ENCODE data around the gene LRRC63. TPM values are rescaled to one million over a fixed set of nuclear protein-coding genes. Genes with fewer than 3 reads are reported as not detected.
"Not testable (repeated sequence)": the region's sequence is repeated elsewhere in the genome, so short reads cannot be mapped to it uniquely, and the experiment has no call there.

LRRC63 gene
- total and polyA plus RNA-seq, 2 donors, result 0.46 to 1.2 TPM

- no peaks in the 10 kb centered on the region for H3K4me1 ChIP-seq (ENCODE audit: control insufficient read depth in 2 of 2, insufficient read depth in 2 of 2, low read length in 2 of 2)
- no peak for DNase-seq (ENCODE audit: low read depth in 6 of 9, low spot score in 9 of 9)
- no peaks in the 10 kb centered on the region for H3K27me3 ChIP-seq (ENCODE audit: control insufficient read depth in 2 of 2, insufficient read depth in 1 of 2, low read length in 1 of 2)
- no peak overlapping the region for H3K27ac ChIP-seq (ENCODE audit: low read depth in 1 of 2, low read length in 1 of 2)
- WGBS, result 99% methylated on average over 2 of the region's 2 CpGs
- no peaks in the 10 kb centered on the region for H3K36me3 ChIP-seq (ENCODE audit: control insufficient read depth in 2 of 2, insufficient read depth in 2 of 2, low read length in 1 of 2)
- no peaks in the 10 kb centered on the region for H3K9me3 ChIP-seq (ENCODE audit: control insufficient read depth in 2 of 2, insufficient read depth in 1 of 2, low read length in 1 of 2)
- H3K4me3 ChIP-seq (ENCODE audit: low read length in 2 of 2), result no peak overlapping the region
Measured at GRCh38 chr13:46267166-46267565, 55.4 kb downstream of the LRRC63 start.

GRCh38 chr13:46270416-46270815, 58.7 kb downstream of the LRRC63 start:
- H3K27ac ChIP-seq (ENCODE audit: low read depth in 1 of 2, low read length in 1 of 2), result no peak overlapping the region
- 95% methylated on average over 6 of the region's 6 CpGs for WGBS
- no peak for DNase-seq (ENCODE audit: low read depth in 6 of 9, low spot score in 9 of 9)
- H3K4me3 ChIP-seq (ENCODE audit: low read length in 2 of 2), result no peak overlapping the region
- H3K4me1 ChIP-seq (ENCODE audit: control insufficient read depth in 2 of 2, insufficient read depth in 2 of 2, low read length in 2 of 2), result no peaks in the 10 kb centered on the region
- H3K36me3 ChIP-seq (ENCODE audit: control insufficient read depth in 2 of 2, insufficient read depth in 2 of 2, low read length in 1 of 2), result no peaks in the 10 kb centered on the region
- H3K27me3 ChIP-seq (ENCODE audit: control insufficient read depth in 2 of 2, insufficient read depth in 1 of 2, low read length in 1 of 2), result no peaks in the 10 kb centered on the region
- H3K9me3 ChIP-seq (ENCODE audit: control insufficient read depth in 2 of 2, insufficient read depth in 1 of 2, low read length in 1 of 2), result no peaks in the 10 kb centered on the region

GRCh38 chr13:46274094-46274698, 62.5 kb downstream of the LRRC63 start:
- Histone ChIP-seq H3K36me3 (ENCODE audit: control insufficient read depth in 2 of 2, insufficient read depth in 2 of 2, low read length in 1 of 2) (no peaks in the 10 kb centered on the region), H3K4me1 (ENCODE audit: control insufficient read depth in 2 of 2, insufficient read depth in 2 of 2, low read length in 2 of 2) (peaks cover 5% of the 10 kb centered on the region in 2 donors), H3K4me3 (ENCODE audit: low read length in 2 of 2) (no peak overlapping the region), H3K27me3 (ENCODE audit: control insufficient read depth in 2 of 2, insufficient read depth in 1 of 2, low read length in 1 of 2) (no peaks in the 10 kb centered on the region), H3K27ac (ENCODE audit: low read depth in 1 of 2, low read length in 1 of 2) (no peak overlapping the region), H3K9me3 (ENCODE audit: control insufficient read depth in 2 of 2, insufficient read depth in 1 of 2, low read length in 1 of 2) (no peaks in the 10 kb centered on the region)
- no peak for DNase-seq (ENCODE audit: low read depth in 6 of 9, low spot score in 9 of 9)
- WGBS, result 98% methylated on average over 3 of the region's 3 CpGs

DNA sequence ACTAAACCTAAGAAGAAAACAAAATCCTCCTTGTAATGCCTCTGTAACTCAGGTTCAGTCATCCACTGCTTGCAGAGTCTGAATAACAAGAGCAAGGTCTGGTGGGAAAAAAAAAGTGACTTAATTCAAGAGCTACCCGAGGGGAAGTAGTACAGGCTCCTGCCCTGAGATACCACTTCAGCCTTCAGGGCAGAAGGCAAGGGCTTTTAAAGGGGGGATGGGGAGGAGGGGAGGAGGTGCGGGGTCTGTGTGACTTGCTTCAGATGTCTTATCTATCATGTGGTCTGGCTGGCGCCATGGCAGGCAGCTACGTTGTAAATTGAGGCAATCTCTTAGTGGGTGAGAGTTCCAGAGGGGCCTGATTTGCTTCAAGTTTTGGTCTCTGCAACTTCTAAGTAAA, 66.7 kb downstream of the LRRC63 start:
- Histone ChIP-seq H3K4me3 (ENCODE audit: low read length in 2 of 2) (no peak overlapping the region), H3K4me1 (ENCODE audit: control insufficient read depth in 2 of 2, insufficient read depth in 2 of 2, low read length in 2 of 2) (peaks cover 5% of the 10 kb centered on the region in 2 donors), H3K9me3 (ENCODE audit: control insufficient read depth in 2 of 2, insufficient read depth in 1 of 2, low read length in 1 of 2) (no peaks in the 10 kb centered on the region), H3K36me3 (ENCODE audit: control insufficient read depth in 2 of 2, insufficient read depth in 2 of 2, low read length in 1 of 2) (no peaks in the 10 kb centered on the region), H3K27ac (ENCODE audit: low read depth in 1 of 2, low read length in 1 of 2) (peak overlapping the region in 1 of 2 donors; percentile 48), H3K27me3 (ENCODE audit: control insufficient read depth in 2 of 2, insufficient read depth in 1 of 2, low read length in 1 of 2) (no peaks in the 10 kb centered on the region)
- WGBS, result 13% methylated on average over 4 of the region's 4 CpGs
- peak in 3 of 9 donors; percentile 28 to 72 (median 48) for DNase-seq (ENCODE audit: low read depth in 6 of 9, low spot score in 9 of 9)

DNA sequence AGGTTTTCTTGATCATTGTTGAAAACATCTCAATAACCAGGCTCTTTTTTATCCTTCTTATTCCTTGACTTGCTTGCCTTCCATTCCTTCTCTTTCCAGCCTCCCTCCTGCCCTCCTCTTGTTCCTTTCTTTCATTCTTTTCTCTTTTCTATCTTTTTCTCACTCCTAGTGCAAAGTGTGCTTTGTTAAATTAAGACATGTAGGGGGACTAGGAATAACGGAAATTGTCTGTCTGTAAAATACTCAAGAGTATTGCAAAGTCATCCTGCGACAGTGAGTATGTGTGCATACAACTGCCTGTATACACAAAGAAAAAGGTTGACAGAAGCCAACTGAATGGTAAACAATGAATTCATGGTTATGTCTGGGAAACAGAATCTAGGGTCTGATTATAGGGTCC, 70.1 kb downstream of the LRRC63 start:
- Histone ChIP-seq H3K4me3 (ENCODE audit: low read length in 2 of 2) (no peak overlapping the region), H3K27ac (ENCODE audit: low read depth in 1 of 2, low read length in 1 of 2) (no peak overlapping the region), H3K9me3 (ENCODE audit: control insufficient read depth in 2 of 2, insufficient read depth in 1 of 2, low read length in 1 of 2) (no peaks in the 10 kb centered on the region), H3K27me3 (ENCODE audit: control insufficient read depth in 2 of 2, insufficient read depth in 1 of 2, low read length in 1 of 2) (no peaks in the 10 kb centered on the region), H3K4me1 (ENCODE audit: control insufficient read depth in 2 of 2, insufficient read depth in 2 of 2, low read length in 2 of 2) (peaks cover 5% of the 10 kb centered on the region in 2 donors), H3K36me3 (ENCODE audit: control insufficient read depth in 2 of 2, insufficient read depth in 2 of 2, low read length in 1 of 2) (no peaks in the 10 kb centered on the region)
- DNase-seq (ENCODE audit: low read depth in 6 of 9, low spot score in 9 of 9), result no peak
- WGBS, result 79% methylated on average over 2 of the region's 2 CpGs

DNA sequence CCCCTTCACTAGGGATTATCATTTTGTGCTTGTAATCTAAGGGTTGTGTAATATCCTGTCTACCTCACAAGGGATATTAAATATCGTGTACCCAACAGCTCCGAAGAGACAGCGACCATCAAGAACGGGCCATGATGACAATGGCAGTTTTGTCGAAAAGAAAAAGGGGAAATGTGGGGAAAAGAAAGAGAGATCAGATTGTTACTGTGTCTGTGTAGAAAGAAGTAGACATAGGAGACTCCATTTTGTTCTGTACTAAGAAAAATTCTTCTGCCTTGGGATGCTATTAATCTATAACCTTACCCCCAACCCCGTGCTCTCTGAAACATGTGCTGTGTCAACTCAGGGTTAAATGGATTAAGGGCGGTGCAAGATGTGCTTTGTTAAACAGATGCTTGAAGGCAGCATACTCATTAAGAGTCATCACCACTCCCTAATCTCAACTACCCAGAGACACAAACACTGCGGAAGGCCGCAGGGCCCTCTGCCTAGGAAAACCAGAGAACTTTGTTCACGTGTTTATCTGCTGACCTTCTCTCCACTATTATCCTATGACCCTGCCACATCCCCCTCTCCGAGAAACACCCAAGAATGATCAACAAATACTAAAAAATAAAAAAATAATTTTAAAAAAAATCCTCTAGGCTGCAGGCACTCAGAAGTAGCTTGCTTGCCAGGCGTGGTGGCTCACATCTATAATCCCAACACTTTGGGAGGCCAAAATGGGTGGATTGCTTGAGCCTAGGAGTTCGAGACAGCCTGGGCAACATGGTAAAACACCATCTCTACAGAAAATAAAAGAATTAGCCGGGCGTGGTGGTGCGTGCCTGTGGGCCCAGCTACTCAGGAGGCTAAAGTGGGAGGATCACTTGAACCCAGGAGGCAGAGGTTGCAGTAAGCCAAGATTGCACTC, 72.4 kb downstream of the LRRC63 start:
- H3K4me1 ChIP-seq (ENCODE audit: control insufficient read depth in 2 of 2, insufficient read depth in 2 of 2, low read length in 2 of 2); DNase-seq (ENCODE audit: low read depth in 6 of 9, low spot score in 9 of 9); H3K27me3 ChIP-seq (ENCODE audit: control insufficient read depth in 2 of 2, insufficient read depth in 1 of 2, low read length in 1 of 2); H3K9me3 ChIP-seq (ENCODE audit: control insufficient read depth in 2 of 2, insufficient read depth in 1 of 2, low read length in 1 of 2); H3K36me3 ChIP-seq (ENCODE audit: control insufficient read depth in 2 of 2, insufficient read depth in 2 of 2, low read length in 1 of 2); H3K4me3 ChIP-seq (ENCODE audit: low read length in 2 of 2); H3K27ac ChIP-seq (ENCODE audit: low read depth in 1 of 2, low read length in 1 of 2): not testable (repeated sequence)
- 95% methylated on average over 16 of the region's 16 CpGs for WGBS

DNA sequence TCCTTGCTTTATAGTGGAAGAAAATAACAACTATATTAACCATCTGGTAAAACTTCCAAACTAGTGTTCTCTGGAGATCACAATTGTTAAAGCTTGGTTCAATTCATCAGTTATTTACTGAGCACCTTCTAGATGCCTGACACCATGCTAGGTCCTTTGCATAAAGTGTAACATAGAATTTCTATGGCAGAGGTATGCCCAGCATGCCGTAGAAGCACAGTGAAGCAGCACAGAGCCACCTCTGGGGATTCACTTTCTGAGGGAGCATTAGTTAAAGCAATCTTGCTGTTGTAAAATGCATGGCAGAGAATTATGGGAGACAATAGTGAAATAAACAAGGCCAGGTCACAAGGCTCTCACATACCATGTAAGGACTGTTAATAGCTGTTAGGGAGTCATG, 75.2 kb downstream of the LRRC63 start:
- Histone ChIP-seq H3K4me3 (ENCODE audit: low read length in 2 of 2) (no peak overlapping the region), H3K27me3 (ENCODE audit: control insufficient read depth in 2 of 2, insufficient read depth in 1 of 2, low read length in 1 of 2) (no peaks in the 10 kb centered on the region), H3K4me1 (ENCODE audit: control insufficient read depth in 2 of 2, insufficient read depth in 2 of 2, low read length in 2 of 2) (peaks cover 20 to 23% of the 10 kb centered on the region in 2 donors), H3K9me3 (ENCODE audit: control insufficient read depth in 2 of 2, insufficient read depth in 1 of 2, low read length in 1 of 2) (no peaks in the 10 kb centered on the region), H3K36me3 (ENCODE audit: control insufficient read depth in 2 of 2, insufficient read depth in 2 of 2, low read length in 1 of 2) (no peaks in the 10 kb centered on the region), H3K27ac (ENCODE audit: low read depth in 1 of 2, low read length in 1 of 2) (no peak overlapping the region)
- DNase-seq (ENCODE audit: low read depth in 6 of 9, low spot score in 9 of 9), result no peak
- WGBS, result 100% methylated on average over 1 of the region's 1 CpG

DNA sequence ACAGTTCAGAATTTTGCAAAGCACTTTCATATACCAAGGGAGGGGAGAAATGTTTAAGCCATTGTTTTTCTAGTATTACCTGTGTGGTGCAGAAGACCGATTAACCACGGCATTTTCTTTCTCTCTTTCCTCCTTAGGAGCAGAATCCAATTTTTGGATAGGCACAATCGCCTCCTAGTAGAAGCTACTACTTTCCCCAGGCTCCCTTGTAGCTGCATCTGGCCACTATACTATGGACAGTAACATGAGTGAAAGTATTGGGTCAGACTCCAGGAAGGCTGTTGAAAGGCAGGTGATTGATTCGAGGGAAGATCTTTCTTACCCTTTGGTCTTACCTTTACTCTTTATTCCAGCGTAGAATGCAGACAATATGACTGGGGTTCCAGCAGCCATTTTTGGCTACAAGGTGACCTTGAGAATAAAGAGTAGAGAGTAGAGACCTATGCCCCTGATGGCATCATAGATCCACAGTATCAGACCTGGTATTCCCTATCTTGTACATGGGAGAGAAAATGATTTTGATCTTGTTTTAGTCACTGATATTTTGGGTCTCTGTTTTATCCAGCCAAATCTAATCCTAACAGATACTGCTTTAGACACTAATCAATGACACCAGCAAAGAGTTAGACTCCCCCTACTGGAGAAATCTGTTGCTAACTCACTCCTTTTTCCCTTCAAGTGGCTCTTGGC, 77.0 kb downstream of the LRRC63 start:
- peaks cover 30 to 36% of the 10 kb centered on the region in 2 donors for H3K4me1 ChIP-seq (ENCODE audit: control insufficient read depth in 2 of 2, insufficient read depth in 2 of 2, low read length in 2 of 2)
- WGBS, result 96% methylated on average over 5 of the region's 5 CpGs
- H3K27ac ChIP-seq (ENCODE audit: low read depth in 1 of 2, low read length in 1 of 2), result no peak overlapping the region
- no peaks in the 10 kb centered on the region for H3K36me3 ChIP-seq (ENCODE audit: control insufficient read depth in 2 of 2, insufficient read depth in 2 of 2, low read length in 1 of 2)
- H3K27me3 ChIP-seq (ENCODE audit: control insufficient read depth in 2 of 2, insufficient read depth in 1 of 2, low read length in 1 of 2), result no peaks in the 10 kb centered on the region
- peak in 7 of 9 donors; percentile 68 to 92 (median 78) for DNase-seq (ENCODE audit: low read depth in 6 of 9, low spot score in 9 of 9)
- H3K9me3 ChIP-seq (ENCODE audit: control insufficient read depth in 2 of 2, insufficient read depth in 1 of 2, low read length in 1 of 2), result no peaks in the 10 kb centered on the region
- no peak overlapping the region for H3K4me3 ChIP-seq (ENCODE audit: low read length in 2 of 2)

Measured in thymus (tissue), 11 donors.